B cell (primary cell): ENCODE data around the gene FNDC10. TPM values are rescaled to one million over a fixed set of nuclear protein-coding genes. Genes with fewer than 3 reads are reported as not detected.
A peak's percentile ranks its signal among the peaks of the same experiment; 100 is the strongest.

ENCODE experiments used
- ATAC-seq: fragments of 200-7000 bp; cut with Tn5 transposase; one replicate; pipeline ENCODE4 v1.10.0; 2021; ENCODE audit warnings: low read depth, mild to moderate bottlenecking, moderate number of reproducible peaks, moderate library complexity
- CTCF ChIA-PET: fragments of 350-600 bp; sonication (Branson Sonifier 250); formaldehyde crosslinking; loops from one replicate; lab custom pipeline; 2021; ENCODE audit warnings: antibody characterized with exemption, inconsistent platforms; lab: Charles Lee
- POLR2A ChIA-PET: fragments of 350-600 bp; sonication (Branson Sonifier 250); formaldehyde crosslinking; loops from one replicate; lab custom pipeline; 2021; ENCODE audit warnings: antibody characterized with exemption; lab: Charles Lee
- DNase-seq: peaks from one replicate; pipeline ENCODE4 v3.0.0; 2013
- H2AFZ ChIP-seq: 2 replicates; pipeline ENCODE4 v1.6.1; 2012; ENCODE audit warnings: mild to moderate bottlenecking, low read depth, low read length; ENCODE audit not compliant: insufficient read depth, poor library complexity, severe bottlenecking
- H3K27ac ChIP-seq, 2 donors: 1 replicate in 1 of 2; 2 replicates in 1 of 2; pipeline ENCODE4 v1.5.1; 2012 to 2013; ENCODE audit warnings: low read length in 2 of 2, mild to moderate bottlenecking in 2 of 2, moderate library complexity in 1 of 2
- H3K27me3 ChIP-seq, 4 experiments: fragments of 200-600 bp in 1 of 4; sonication (generic) in 1 of 4; replicated peaks in 1 of 4; 1 replicate in 2 of 4; 2 replicates in 2 of 4; pipeline versions ENCODE4 v1.6.1 to v1.7.0; 2013 to 2016; ENCODE audit warnings: low read length in 3 of 4, mild to moderate bottlenecking in 2 of 4, mixed read lengths in 1 of 4, moderate library complexity in 1 of 4; ENCODE audit not compliant: insufficient read depth in 4 of 4, control insufficient read depth in 3 of 4; ENCODE audit errors: control extremely low read depth in 1 of 4
- H3K36me3 ChIP-seq, 2 experiments: replicated peaks in 1 of 2; 1 replicate in 1 of 2; 2 replicates in 1 of 2; pipeline versions ENCODE4 v1.6.1 to v1.7.1; 2013; ENCODE audit warnings: low read length in 1 of 2; ENCODE audit not compliant: insufficient read depth in 2 of 2, control insufficient read depth in 1 of 2; ENCODE audit errors: control extremely low read depth in 1 of 2, extremely low read depth in 1 of 2
- H3K4me1 ChIP-seq, 2 donors: fragments of 200-600 bp in 1 of 2; sonication (generic) in 1 of 2; 1 replicate in 1 of 2; 2 replicates in 1 of 2; pipeline versions ENCODE4 v1.5.1 to v1.6.1; 2013 to 2017; ENCODE audit warnings: low read length in 2 of 2; ENCODE audit not compliant: control insufficient read depth in 2 of 2, insufficient read depth in 2 of 2
- H3K4me2 ChIP-seq: replicated peaks from 2 replicates; pipeline ENCODE3; 2012; ENCODE audit warnings: mild to moderate bottlenecking, low read depth, low read length; ENCODE audit not compliant: poor library complexity, severe bottlenecking
- H3K4me3 ChIP-seq, 5 experiments: fragments of 200-600 bp in 1 of 5; sonication (generic) in 1 of 5; 1 replicate in 3 of 5; 2 replicates in 2 of 5; pipeline versions ENCODE4 v1.5.1 to v1.7.0; 2011 to 2016; ENCODE audit warnings: low read length in 4 of 5, mild to moderate bottlenecking in 4 of 5, low read depth in 2 of 5, control low read depth in 1 of 5, moderate library complexity in 1 of 5; ENCODE audit not compliant: insufficient read depth in 1 of 5; ENCODE audit errors: control extremely low read depth in 1 of 5, extremely low read depth in 1 of 5
- H3K79me2 ChIP-seq: fragments of 200-600 bp; sonication (generic); one replicate; pipeline ENCODE4 v1.6.0; 2016; ENCODE audit warnings: low read length; ENCODE audit not compliant: control insufficient read depth, insufficient read depth
- H3K9ac ChIP-seq: fragments of 200-600 bp; sonication (generic); 2 replicates; pipeline ENCODE4 v1.6.1; 2017; ENCODE audit warnings: mild to moderate bottlenecking, low read length, moderate library complexity
- H3K9me3 ChIP-seq, 3 donors: one replicate each; pipeline versions ENCODE4 v1.6.1 to v1.7.1; 2013; ENCODE audit warnings: low read length in 2 of 3; ENCODE audit not compliant: control insufficient read depth in 2 of 3, insufficient read depth in 1 of 3; ENCODE audit errors: control extremely low read depth in 1 of 3
- H4K20me1 ChIP-seq: 2 replicates; pipeline ENCODE4 v1.6.0; 2012; ENCODE audit warnings: mild to moderate bottlenecking, low read length; ENCODE audit not compliant: insufficient read depth, control insufficient read depth, poor library complexity, severe bottlenecking
- H3K27ac Mint-ChIP-seq: one replicate; pipeline ENCODE4 v1.8.0; 2021; ENCODE audit warnings: mixed read lengths
- H3K27me3 Mint-ChIP-seq: one replicate; pipeline ENCODE4 v1.8.0; 2021; ENCODE audit warnings: mixed read lengths
- H3K4me1 Mint-ChIP-seq: one replicate; pipeline ENCODE4 v1.8.0; 2021; ENCODE audit warnings: mixed read lengths
- H3K4me3 Mint-ChIP-seq: one replicate; pipeline ENCODE4 v1.8.0; 2021; ENCODE audit warnings: mixed read lengths
- H3K9me3 Mint-ChIP-seq: one replicate; pipeline ENCODE4 v1.8.0; 2022; ENCODE audit warnings: mixed read lengths; ENCODE audit not compliant: insufficient read depth
- CTCF ChIP-seq: fragments of 200-600 bp; IDR thresholded peaks from one replicate; pipeline ENCODE4 v1.8.0; 2022; ENCODE audit warnings: antibody characterized with exemption, mild to moderate bottlenecking
- EZH2 ChIP-seq: IDR thresholded peaks from 2 replicates; pipeline ENCODE4 v1.6.1; 2012; ENCODE audit warnings: borderline replicate concordance, low read depth, mild to moderate bottlenecking, moderate library complexity, low read length; ENCODE audit not compliant: insufficient read depth, poor library complexity, severe bottlenecking
- WGBS: methylation state at CpG from one replicate; pipeline ENCODE4 v1.1.5; 2013; ENCODE audit warnings: missing lambda C conversion rate; ENCODE audit not compliant: insufficient coverage; 5-methylcytosine and 5-hydroxymethylcytosine counted together
- intact Hi-C: fragments of 100-400 bp; cut with micrococcal nuclease; formaldehyde crosslinking; loops from one replicate; pipeline ENCODE4 v1.10.0; 2022
- polyA plus RNA-seq: library from polyadenylated mRNA; depleted of rRNA; stranded (reverse); fragments of >200 nt; gene quantifications from 2 replicates; pipeline ENCODE4 v1.2.3, GENCODE V29; 2012
- total RNA-seq, 2 donors: library from RNA; stranded (reverse); fragments of 120-200 nt in 1 of 2; gene quantifications; 1 replicate in 1 of 2; 2 replicates in 1 of 2; pipeline versions ENCODE4 v1.2.3 to v1.2.4, GENCODE V29; 2013 to 2022

FNDC10 gene
- total and polyA plus RNA-seq, 2 donors (not counting 1 experiment from before 2014, with no cell fraction given) = 1.4 TPM

GRCh38 chr1:1630191-1630964, 30.4 kb upstream of the FNDC10 start:
- Histone ChIP-seq H3K79me2 (no peaks in the 10 kb centered on the region), H2AFZ (peak overlapping the region; percentile 69), H3K36me3 (no peaks in the 10 kb centered on the region), H3K9ac (peak overlapping the region; percentile 51), H3K4me1 (peaks cover 15 to 21% of the 10 kb centered on the region in 2 donors), H3K27ac (peak overlapping the region; percentile 41 to 66), H3K27me3 (peaks cover 0 to 13% (median 4%) of the 10 kb centered on the region in 4 experiments), H3K9me3 (peaks cover 0 to 8% (median 0%) of the 10 kb centered on the region in 3 donors), H3K4me3 (peak overlapping the region in 4 of 5 experiments; percentile 17 to 55 (median 48)), H3K4me2 (peak overlapping the region; percentile 92), H4K20me1 (no peaks in the 10 kb centered on the region)
- Mint-ChIP-seq H3K27ac (peak overlapping the region; percentile 99), H3K27me3 (peaks cover 3% of the 10 kb centered on the region), H3K4me1 (peaks cover 4% of the 10 kb centered on the region), H3K9me3 (no peaks in the 10 kb centered on the region), H3K4me3 (peak overlapping the region; percentile 98)
- DNase-seq = peak; percentile 97
- WGBS = 4% methylated on average over 63 of the region's 81 CpGs
- CTCF ChIA-PET = interaction anchor here (0.6 to 2.2 kb wide), 2 partner anchors 15 to 51 kb away, joined by 3 to 13 read pairs; partner anchors contain the start of gene MIB2
- intact Hi-C loops = loop anchor here (2.0 kb wide), 1 partner anchor 16 kb away; the partner anchor contains the start of gene MIB2
- peak; percentile 74 for ATAC-seq
- peak; percentile 39 for TF ChIP-seq EZH2
- no peak for TF ChIP-seq CTCF
- POLR2A ChIA-PET = interaction anchor here (0.6 to 2.5 kb wide), 8 partner anchors 13 to 876 kb away, joined by 3 to 19 read pairs (median 5); partner anchors contain the start of gene MIB2
